Coronary artery (tissue), 2 donors: Measurements from ENCODE around the gene GALNT18.
A peak's percentile ranks its signal among the peaks of the same experiment; 100 is the strongest.

Experiments used
- DNase-seq: peaks from one replicate; pipeline ENCODE4 v3.0.0-alpha.2; 2017; ENCODE audit warnings: low spot score
- H3K27ac ChIP-seq, 2 donors: fragments of 200-600 bp; sonication (generic); one replicate each; pipeline ENCODE4 v1.5.1; 2016 to 2019
- H3K4me3 ChIP-seq: fragments of 200-600 bp; sonication (generic); 2 replicates; pipeline ENCODE4 v1.5.1; 2016; ENCODE audit warnings: mild to moderate bottlenecking, moderate library complexity
- CTCF ChIP-seq: fragments of 200-600 bp; sonication (generic); IDR thresholded peaks from one replicate; pipeline ENCODE4 v1.5.1; 2019; ENCODE audit warnings: antibody characterized with exemption

Gene GALNT18

GRCh38 chr11:11621573-11622339 lies at the start of gene GALNT18:
TSS of gene GALNT18 (minus strand) at chr11:11622005.
- peak; percentile 92 for DNase-seq
- Histone ChIP-seq H3K4me3 (peak within 1 kb of the TSS; percentile 89), H3K27ac (peak within 1 kb of the TSS; percentile 79 to 87)
- TF ChIP-seq CTCF = peak; percentile 30

- H3K4me3 ChIP-seq = no peak overlapping the region
- H3K27ac ChIP-seq = no peak overlapping the region
- DNase-seq = no peak
- no peak for TF ChIP-seq CTCF
Observed at GRCh38 chr11:11670574-11670973, 48.8 kb upstream of the GALNT18 start.

- Histone ChIP-seq H3K4me3 (no peak overlapping the region), H3K27ac (no peak overlapping the region)
- no peak for TF ChIP-seq CTCF
- no peak for DNase-seq
Observed at GRCh38 chr11:11669233-11669846, 47.5 kb upstream of the GALNT18 start.

- no peak for TF ChIP-seq CTCF
- DNase-seq = no peak
- no peak overlapping the region for H3K27ac ChIP-seq
- H3K4me3 ChIP-seq = no peak overlapping the region
Observed at GRCh38 chr11:11668781-11669180, 47.0 kb upstream of the GALNT18 start.

DNA sequence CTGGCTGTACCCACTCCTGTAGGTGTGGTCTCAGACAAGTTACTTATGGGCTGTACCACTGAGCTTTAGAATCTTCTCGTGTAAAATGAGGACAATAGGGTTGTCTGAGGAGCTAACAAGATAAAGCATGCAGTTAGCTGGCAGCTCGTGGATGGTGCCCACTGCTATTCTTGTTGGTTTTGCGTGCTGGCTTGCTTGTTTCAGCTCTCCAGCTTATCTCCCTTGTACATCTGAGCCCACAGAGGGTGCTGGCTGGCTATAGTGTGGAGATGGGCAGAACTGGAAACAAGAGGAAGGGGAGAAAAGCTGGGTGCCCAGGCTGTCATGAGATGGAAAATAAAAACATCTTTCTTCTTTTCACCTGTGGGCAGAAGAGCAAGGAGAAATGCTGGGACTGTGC lies 46.5 kb upstream of the GALNT18 start:
- no peak overlapping the region for H3K4me3 ChIP-seq
- DNase-seq = no peak
- H3K27ac ChIP-seq = no peak overlapping the region
- TF ChIP-seq CTCF = no peak

DNA sequence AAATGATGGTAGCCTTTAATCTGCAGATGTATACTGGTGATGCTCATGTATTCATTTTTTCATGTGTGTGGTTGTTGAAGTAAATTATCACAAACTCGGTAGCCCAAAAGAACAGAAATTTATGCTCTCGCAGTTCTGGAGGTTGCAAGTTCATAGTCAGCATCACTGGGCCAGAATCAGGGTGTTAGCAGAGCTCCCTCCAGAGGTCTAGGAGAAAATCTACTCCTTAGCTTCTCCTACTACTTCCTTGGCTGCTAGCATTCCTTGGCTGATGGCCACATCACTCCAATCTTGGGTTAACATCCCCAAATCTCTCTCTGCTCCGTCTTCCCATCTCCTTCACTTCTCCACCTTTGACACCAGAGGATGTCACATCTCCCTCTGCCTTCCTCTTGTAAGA lies 45.3 kb upstream of the GALNT18 start:
- no peak for DNase-seq
- Histone ChIP-seq H3K4me3 (no peak overlapping the region), H3K27ac (no peak overlapping the region)
- no peak for TF ChIP-seq CTCF

DNA sequence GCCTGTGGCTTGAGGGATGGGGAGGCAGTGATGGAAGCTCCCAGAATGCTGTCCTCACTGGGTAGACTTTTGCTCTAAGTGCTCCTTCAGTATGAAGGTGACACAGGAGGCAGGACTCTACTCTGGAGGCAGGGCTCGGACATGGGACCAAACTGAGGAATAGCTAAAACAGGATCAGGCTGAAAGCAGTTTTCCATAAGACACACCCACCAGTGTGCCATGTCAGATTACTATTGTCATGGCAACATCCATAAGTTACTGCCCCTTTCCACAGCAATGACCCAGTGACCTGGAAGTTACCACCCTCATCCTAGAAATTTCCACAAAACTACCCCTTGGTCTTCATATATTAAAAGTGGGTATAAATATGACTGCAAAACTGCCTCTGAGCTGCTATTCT lies 43.6 kb upstream of the GALNT18 start:
- no peak overlapping the region for H3K4me3 ChIP-seq
- DNase-seq = no peak
- no peak for TF ChIP-seq CTCF
- no peak overlapping the region for H3K27ac ChIP-seq
